GM18502 (cell line): ENCODE data around the gene HSD17B3.
"Not testable (repeated sequence)": the region's sequence is repeated elsewhere in the genome, so short reads cannot be mapped to it uniquely, and the experiment has no call there.

ENCODE experiments used
- ATAC-seq: cut with Tn5 transposase; IDR thresholded peaks from one replicate; pipeline ENCODE4 v1.9.1; 2021; ENCODE audit warnings: mild to moderate bottlenecking; ENCODE audit not compliant: unreplicated experiment, poor library complexity

HSD17B3 gene

DNA sequence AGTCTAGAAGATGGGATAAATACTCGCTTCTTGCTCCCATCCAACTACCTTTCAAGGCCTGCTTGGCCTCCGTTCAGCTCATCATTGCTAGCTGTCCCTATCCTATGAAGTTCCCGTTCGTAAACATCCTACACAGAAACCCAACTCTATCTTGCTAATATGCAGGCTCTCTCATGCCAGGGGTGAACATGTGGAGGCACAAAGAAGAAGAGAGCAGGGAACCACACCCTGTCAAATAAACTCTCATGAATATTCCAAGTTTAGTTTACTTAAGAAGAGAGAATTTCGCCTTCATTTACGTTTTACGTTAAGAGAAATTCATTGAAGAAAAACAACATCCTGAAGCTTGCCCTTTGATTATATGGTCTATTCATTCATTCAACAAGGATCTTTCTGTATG lies 7.9 kb upstream of the HSD17B3 start:
- ATAC-seq = no peak

DNA sequence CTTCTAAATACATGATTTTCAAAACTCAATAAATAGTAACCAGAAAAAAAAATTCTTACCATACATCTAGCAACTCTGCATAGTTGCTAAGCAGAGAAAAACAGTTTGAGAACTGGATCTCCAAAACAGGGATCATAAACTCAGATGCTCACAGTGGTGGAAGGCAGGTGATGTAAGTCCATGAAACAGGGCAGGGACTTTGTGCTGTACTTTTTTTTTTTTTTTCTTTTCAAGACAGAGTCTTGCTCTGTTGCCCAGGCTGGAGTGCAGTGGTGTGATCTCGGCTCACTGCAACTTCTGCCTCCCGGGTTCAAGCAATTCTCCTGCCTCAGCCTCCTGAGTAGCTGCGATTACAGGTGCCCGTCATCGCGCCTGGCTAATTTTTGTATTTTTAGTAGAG lies 5.0 kb upstream of the HSD17B3 start:
- not testable (repeated sequence) for ATAC-seq

DNA sequence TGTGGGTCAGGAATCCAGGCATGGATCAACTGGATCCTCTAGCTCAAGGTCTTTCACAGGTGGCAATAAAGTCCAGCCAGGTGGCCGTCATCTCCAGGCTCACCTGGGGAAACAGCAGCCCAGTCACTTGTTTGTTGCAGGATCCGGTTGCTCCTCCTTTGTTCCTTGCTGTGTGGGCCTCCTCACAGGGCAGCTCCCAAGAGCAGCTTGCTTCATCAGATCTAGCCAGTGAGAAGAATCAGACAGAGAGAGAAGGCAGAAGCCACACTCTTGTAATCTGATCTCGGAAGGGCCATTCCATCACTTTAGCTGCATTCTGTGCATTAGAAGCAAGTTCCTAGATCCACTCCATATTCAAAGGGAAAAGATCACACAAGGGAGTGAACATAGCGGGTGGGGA lies 3.2 kb upstream of the HSD17B3 start:
- ATAC-seq = no peak

DNA sequence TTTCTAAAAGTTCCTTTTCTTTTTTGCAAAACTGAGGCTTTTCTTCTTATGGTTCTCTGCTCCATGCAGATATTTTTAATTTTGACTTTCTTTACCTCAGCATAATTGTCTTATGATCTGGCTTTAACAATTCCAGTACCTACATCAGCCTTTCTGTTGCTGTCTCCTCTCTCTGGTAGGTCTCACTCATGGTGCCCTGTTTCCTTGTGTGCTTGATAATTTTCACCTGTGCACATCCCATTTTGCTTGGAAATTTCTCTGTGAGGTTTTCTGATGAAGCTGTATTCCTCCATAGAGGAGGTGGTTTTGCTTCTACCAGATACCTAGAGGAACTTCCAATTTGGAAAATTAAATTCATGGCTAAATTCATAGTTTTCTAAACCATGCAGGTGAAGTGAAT lies 2.3 kb upstream of the HSD17B3 start:
- no peak for ATAC-seq

DNA sequence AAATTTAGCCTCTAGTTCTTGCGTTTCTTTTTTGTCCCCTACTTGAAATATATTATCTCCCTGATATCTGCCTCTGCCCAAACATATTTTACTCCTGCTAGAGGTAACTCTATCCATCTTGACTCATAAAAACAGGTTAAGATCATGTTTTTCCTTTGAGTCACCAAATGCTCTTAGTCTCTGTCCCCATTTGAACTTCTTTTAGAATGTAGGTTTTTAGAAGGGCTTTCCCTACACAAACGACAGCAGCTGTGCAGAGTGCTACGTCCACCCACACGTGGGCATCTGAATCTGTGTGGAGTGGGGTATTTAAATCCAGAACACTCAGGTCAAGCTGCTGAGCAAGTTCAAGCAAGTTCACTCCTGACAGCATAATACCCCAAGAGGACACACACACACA lies 2.2 kb downstream of the HSD17B3 start:
- no peak for ATAC-seq

DNA sequence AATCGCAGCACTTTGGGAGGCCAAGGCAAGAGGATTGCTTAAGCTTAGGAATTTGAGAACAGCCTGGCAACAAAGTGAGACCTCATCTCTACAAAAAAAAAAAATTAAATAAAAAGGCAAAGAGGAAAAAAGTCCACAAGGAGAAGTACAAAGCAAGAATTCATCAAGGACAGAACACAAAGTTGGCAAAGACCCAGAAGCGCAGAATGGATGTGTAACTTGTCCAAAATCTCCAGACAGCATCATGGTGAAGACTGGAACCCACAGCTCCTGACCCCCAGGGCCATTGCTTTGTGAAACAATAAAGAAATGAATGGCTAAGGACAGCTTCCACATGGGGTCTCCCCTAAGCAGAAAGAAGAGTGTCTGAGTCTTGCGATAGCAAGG lies 7.8 kb downstream of the HSD17B3 start:
- ATAC-seq = no peak

DNA sequence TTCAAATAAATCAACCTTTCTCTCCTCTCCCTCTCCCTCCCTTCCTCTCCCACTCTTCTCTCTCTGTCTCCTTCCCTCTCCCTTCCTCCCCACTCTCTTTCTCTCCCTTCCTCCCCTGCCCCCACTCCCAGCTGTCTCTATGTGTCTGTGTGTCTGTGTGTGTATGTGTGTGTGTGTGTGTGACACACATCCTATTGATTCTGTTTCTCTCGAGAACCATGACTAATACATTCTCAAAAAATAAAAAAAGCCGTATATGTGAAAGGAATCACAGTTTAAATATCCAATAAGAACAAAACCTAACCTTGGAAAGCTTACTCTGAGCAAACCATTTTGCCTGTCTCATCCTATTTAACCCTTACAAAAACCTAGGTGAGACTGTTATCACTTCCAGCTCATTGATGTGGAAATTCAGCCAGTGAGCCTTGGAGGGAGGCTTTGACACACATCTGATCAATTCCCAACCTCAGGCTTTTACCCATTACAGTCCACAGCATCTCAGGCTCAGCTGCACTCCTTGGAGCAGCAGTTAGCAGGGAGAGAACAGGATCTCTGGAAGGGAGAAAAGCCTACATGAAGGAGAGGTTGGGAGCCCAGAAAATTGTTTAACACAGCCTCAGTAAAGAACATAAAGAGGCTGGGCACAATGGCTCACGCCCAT lies 8.3 kb downstream of the HSD17B3 start:
- no peak for ATAC-seq

DNA sequence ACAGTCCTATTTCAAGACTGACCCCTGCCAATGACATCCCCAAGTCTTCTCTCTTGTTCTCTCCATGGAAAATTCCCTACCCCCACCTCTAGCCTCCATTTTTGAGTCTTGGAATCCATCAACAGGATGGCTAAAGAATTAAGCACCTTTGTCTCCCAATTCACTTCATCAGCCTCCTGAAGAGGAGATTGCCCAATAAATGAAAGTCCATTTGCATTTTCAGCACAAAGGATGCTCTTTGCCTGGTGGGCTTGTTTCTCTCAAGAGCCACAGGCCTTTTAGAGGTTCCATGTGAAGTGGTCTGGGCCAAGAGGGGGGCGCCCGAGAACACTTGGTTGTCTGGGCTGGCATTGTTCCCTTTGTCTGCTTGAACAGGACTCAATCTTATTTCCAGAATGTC lies 12.6 kb downstream of the HSD17B3 start:
- ATAC-seq = no peak

DNA sequence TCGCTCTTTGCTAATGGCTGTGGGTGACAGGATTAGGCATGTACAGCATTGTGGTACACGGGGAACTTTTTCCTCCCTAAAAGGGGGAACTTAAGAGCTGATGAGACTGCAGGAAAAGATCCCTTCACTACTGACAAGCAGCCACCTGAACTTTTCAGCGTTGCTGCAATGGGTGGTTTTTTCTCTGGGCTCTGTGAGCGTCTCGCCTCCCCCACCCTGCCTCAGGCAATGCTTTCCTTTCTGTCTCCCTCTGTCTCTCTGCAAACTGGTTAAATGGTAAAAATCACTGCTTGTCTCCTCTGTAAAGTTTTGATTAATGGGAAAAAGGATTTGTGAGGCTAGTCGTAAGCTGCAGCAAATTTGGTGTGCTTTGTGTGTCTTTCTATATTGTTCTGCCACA lies 20.3 kb downstream of the HSD17B3 start:
- ATAC-seq = no peak

DNA sequence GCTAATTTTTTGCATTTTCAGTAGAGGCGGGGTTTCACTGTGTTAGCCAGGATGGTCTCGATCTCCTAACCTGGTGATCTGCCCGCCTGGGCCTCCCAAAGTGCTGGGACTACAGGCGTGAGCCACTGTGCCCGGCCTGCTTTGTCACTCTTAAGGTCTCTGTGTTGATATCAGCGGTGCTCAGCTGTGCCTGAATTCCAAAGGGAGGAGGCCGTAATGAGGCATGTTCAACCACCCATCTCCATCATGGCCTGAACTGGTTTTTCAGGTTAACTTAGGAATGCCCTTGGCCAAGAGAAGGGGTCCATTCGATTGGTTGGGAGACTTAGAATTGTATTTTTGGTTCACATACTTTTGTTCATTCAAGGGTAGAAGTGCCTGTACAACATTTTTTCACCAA lies 22.0 kb downstream of the HSD17B3 start:
- ATAC-seq = no peak

DNA sequence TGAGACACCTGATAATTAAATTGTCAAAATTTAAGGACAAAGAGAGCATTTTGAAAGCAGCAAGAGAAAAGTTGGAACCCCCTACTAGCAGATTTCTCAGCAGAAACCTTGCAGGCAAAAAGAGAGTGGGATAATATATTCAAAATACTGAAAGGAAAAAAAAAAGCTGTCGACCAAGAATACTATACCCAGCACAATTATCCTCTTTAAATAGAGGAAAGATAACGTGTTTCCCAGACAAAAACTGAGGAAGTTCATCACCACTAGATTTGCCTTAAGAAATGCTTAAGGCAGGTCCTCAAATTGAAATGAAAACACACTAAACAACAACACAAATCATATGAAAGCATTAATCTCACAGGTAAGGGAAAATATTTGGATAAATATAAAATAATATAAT lies 27.0 kb downstream of the HSD17B3 start:
- ATAC-seq = no peak

DNA sequence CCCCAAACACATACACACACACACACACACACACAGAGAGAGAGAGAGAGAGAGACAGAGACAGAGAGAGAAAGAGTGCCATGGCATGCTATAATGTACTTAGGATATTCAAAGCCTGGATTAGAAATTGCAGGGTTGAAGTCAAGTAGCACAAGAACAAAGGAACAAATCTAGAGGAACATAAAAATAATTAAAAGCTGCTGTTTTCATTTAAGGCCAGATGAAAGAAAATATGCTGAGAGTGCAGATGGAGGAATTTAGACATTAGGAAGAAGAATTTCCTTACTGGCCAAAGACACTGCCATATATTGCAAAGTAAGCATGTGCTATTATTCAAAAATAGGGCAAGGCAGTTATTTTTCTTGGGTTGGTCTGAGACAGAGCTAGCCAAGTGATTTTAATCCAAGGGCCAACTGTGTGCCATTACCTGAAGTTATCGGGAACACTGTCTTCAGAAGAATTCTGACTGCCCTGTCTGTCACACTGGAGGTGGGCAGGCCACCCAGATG lies 31.7 kb downstream of the HSD17B3 start:
- no peak for ATAC-seq

DNA sequence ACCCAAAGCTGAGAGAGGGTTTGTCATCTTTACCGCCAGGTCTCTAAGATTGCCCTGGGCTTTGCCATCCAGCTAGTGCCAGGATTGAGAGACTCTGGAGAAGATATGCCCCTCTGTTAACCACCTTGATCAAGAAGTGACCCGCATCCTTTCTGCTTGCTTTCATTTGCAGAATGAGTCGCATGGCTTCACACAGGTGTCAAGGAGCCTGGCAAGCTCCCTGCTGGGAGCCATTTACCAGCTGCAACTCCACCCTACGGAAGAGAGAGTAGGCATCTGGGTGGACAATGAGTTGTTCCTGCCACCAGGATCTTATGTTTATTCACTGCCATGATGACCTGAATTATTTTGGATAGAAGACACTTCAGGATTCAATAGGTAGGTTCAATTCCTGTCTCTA lies 43.0 kb downstream of the HSD17B3 start:
- ATAC-seq = no peak

DNA sequence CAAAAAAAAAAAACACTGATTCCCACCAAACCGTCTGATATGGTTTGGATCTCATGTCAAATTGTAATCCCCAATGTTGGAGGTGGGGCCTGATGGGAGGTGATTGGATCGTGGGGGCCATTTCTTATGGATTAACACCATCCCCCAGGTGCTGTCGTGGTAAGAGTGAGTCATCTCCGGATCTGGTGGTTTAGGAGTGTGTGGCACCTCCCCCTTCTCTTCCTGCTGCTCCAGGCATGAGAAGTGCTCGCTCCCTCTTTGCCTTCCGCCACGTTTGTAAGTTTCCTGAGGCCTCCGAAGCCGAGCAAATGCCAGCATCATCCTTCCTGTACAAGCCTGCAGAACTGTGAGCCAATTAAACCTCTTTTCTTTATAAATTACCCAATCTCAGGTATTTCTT lies 45.2 kb downstream of the HSD17B3 start:
- ATAC-seq = no peak

DNA sequence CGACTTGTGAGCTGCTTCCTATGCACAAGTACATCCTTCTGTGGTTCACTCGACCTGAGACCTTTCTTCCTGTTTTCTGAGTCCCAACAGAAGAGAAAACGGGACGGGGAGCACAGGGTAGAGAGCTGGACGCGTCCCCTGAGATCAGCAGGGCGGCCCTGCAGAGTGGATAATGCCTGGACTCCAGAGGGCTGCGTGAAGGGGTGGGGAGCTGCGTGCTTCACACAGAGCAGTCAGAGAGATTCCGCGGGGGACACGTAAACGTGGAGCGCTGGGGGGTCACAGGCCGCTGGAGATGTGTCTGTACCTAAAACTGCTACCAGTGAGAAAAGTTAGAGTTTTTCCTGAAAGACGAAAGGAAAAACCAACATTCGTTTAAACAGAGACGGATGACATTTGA lies 46.3 kb downstream of the HSD17B3 start:
- ATAC-seq = no peak

DNA sequence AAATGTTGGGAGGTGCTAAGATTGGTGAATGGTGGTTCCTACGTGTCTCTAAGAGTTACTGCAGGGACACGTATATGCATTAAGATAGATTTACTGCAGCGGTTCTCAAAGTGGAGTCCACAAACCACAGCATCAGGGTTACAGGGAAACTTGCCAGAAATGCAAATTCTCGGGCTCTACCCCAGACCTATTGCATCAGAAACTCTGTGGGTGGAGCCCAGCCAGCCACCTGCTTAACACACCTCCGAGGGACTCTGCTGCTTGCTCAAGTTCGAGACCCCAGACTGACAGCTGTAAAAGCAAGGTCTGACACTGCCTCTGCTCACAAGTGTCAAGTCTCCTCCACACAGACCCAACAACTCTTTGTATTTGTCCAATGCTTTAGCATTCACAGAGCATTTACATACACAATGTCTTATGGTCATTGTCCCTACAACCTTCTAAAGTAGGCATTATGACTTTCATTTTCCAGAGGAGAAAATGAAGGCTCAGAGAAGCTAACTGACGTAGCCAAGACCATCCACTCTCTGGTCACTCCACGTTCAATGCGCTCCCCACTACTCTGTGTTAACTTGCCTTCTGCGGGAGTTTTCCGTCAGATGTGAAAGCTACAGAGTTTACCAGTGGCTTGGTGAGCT lies 48.8 kb downstream of the HSD17B3 start:
- no peak for ATAC-seq

DNA sequence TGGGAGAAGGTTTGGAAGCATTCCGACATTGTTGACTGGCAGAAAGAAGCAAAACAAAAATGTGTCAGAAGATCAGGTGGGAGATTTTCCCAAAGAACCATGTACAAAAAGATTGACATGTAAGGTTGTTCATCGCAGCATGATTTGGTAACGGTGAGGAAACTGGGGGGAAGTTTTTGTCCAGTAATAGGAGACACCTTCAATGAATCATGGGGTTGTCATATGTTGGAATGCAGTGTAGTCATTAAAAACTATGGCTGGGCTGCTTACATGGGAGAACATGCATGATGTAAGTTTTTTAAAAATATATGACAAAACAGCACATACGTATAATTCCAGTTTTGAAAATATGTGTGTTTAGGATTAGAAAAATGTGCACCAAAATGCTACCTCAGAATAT lies 50.5 kb downstream of the HSD17B3 start:
- no peak for ATAC-seq

DNA sequence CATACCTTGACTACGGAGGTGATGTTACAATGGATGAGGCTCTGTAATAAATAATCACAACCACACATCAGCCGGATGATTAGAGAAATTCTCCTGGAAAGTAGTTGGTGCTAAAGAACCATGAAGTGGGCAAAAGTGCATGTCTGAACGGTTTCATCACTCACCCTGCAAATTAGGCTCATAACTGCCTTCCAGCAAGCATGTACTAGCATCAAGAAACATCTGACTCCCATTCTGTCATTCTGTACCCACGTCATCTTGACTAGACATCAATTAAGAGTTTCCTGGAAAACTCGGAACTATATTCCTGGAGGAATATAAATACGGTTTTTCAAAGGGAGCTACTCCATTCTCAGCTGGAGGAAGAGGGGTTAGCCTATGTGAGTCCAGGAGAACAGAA lies 52.2 kb downstream of the HSD17B3 start:
- no peak for ATAC-seq

DNA sequence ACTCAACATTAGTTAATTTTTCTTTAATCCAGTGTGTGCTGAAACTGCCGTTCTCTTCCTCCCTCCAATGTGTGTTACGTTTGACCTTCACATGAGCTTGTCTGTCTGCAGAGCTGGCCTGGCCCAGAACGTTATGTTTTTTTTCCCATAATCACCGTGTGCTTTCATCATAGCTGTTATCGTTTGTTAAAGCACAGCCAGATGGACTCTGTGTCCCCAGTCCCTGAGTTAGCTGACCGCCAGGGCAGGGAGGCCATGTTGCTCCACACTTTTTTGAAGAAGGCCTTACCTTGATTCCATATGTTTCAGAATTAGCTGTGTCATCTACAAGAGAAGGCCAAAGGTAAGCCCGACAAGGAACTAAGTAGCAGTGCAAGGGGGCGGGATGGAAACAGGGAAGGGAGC lies 55.7 kb downstream of the HSD17B3 start:
- ATAC-seq = no peak

DNA sequence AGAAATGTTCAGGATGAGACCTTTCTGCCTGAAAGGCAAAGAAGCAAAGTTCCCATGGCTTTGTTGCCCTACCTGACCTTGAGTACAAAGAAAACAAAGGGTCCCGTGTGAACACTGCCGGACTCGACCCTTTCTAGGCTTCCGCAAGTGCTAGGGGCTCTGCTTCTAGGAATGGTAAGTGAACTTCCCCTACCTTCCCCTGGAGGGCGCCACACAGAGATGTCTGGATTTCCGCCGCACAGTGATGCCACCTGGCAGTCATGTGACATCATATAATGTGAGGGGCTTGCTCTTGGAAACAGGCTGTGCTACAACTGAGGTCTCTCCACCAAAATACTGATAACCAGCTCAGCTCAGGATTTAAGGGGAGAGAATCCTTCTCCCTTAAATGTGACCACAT lies 56.6 kb downstream of the HSD17B3 start:
- ATAC-seq = no peak

DNA sequence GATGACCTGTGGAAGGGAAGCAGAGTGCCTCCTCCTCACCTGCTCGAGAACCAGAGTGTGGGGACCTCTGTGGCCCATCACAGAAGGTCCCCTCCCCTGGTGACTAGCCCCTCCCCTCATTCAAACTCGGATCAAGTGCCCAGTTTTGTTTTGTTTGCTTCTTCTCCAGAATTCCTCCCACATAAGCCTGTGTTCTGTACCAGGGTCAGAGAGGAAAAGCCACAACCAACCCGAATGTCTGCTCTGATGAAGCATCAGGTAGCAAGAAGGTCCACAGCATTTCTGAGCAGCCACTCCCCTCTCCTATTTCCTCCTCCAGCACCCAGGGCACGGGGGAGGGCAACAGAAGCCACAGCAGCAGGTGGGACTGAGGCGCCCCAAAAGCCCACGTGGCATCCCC lies 58.2 kb downstream of the HSD17B3 start:
- no peak for ATAC-seq

DNA sequence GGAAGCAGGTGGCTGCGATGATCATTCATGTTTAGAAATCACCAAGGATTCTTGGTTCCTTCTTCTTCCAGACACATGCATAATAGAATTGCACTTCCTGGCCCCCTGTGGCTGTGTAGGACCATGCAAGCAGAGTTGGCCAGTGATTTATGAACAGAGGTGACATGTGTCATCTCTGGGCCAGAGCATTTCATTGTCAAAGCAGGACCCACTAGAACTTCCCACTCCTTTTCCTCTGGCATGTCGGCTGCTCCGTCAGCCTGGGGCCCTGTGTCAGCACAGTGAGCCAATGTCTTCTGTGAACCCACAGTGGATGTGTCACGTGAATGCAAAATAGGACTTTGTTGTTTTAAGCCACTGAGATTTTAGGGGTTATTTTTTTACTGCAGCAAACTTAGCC lies 59.2 kb downstream of the HSD17B3 start:
- no peak for ATAC-seq
